Measurements from ENCODE around the gene SH2B3.

Gene SH2B3

GRCh38 chr12:111409780-111410430 is 4.2 kb downstream of the SH2B3 start:
- DNase-seq = no peak

GRCh38 chr12:111410431-111411184 is 4.9 kb downstream of the SH2B3 start:
- DNase-seq = no peak

- DNase-seq = no peak
Measured at GRCh38 chr12:111411185-111411764, 5.6 kb downstream of the SH2B3 start.

GRCh38 chr12:111412007-111412829 is 6.5 kb downstream of the SH2B3 start:
- DNase-seq = no peak

GRCh38 chr12:111412830-111413441 is 7.2 kb downstream of the SH2B3 start:
- no peak for DNase-seq

- DNase-seq = no peak
Measured at GRCh38 chr12:111413442-111414086, 7.8 kb downstream of the SH2B3 start.

- no peak for DNase-seq
Measured at GRCh38 chr12:111414711-111415252, 9.1 kb downstream of the SH2B3 start.

- no peak for DNase-seq
Measured at GRCh38 chr12:111417290-111417689, 11.6 kb downstream of the SH2B3 start.

GRCh38 chr12:111417784-111418593 is 12.3 kb downstream of the SH2B3 start:
- DNase-seq = no peak

- DNase-seq = no peak
Measured at GRCh38 chr12:111418594-111418880, 12.8 kb downstream of the SH2B3 start.

GRCh38 chr12:111419784-111420183 is 14.1 kb downstream of the SH2B3 start:
- DNase-seq = no peak

- DNase-seq = no peak
Measured at GRCh38 chr12:111420494-111420893, 14.8 kb downstream of the SH2B3 start.

GRCh38 chr12:111424189-111424792 is 18.6 kb downstream of the SH2B3 start:
- no peak for DNase-seq

- DNase-seq = no peak
Measured at GRCh38 chr12:111424793-111425251, 19.1 kb downstream of the SH2B3 start.

GRCh38 chr12:111425655-111426054 is 19.9 kb downstream of the SH2B3 start:
- no peak for DNase-seq

GRCh38 chr12:111426344-111427185 is 20.8 kb downstream of the SH2B3 start:
- no peak for DNase-seq

- no peak for DNase-seq
Measured at GRCh38 chr12:111427417-111428074, 21.8 kb downstream of the SH2B3 start.

GRCh38 chr12:111428081-111428727 is 22.5 kb downstream of the SH2B3 start:
- no peak for DNase-seq

- no peak for DNase-seq
Measured at GRCh38 chr12:111428728-111429175, 23.0 kb downstream of the SH2B3 start.

Measured in NCI-H187 treated with DMSO at 0.1 percent for 48 hours (cell line).